ENCODE data around the gene UNC93B1. TPM values are rescaled to one million over a fixed set of nuclear protein-coding genes. Genes with fewer than 3 reads are reported as not detected.

UNC93B1 gene
- total RNA-seq, 1 donor from 2014 or later, result 15.5 TPM

- DNase-seq (ENCODE audit: low read depth in 2 of 2), result no peak
These were observed 37.2 kb upstream of the UNC93B1 start for GRCh38 chr11:68040957-68041591.

- peak; percentile 61 to 90 for DNase-seq (ENCODE audit: low read depth in 2 of 2)
These were observed 36.4 kb upstream of the UNC93B1 start for GRCh38 chr11:68040101-68040956.

GRCh38 chr11:68039526-68040086, 35.7 kb upstream of the UNC93B1 start:
- peak in 1 of 2 donors; percentile 12 for DNase-seq (ENCODE audit: low read depth in 2 of 2)

DNA sequence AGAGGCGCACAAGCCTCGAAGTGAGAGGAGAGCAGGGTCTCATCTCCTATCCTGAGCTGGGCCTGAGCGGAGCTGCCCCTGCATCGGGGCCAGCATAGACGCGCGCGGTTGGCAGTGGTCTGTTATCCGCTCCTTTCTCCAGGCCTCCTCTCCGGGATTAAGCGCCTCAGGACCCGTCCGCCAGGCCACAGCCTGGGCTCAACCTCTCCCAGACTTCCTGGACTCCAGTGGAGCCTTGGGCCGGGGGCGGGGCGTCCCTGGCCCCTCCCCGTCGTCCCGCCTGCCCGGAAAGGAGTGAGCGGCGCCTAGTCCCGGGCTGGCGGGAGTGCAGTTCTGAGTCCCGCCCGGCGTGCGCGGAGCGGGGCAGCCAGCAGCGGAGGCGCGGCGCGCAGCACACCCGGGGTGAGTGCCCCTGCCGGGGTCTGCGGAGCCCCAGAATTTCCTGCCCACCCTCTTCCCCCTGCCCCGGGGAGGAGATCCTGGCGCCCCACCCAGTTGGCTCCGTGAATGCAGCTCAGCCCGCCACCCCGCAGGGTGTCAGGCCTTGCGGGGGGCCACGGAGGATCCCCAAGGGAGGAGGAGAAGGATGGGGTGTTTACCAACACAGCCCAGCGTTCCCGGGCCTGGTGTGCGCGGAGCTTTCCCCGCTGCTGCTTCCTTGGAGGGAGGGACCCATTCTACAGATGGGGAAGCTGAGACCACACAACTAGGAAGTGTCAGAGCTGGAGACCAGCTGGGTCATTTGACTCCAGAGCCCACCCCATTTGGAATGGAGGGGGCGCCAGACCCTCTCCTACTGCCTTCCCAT, 35.0 kb upstream of the UNC93B1 start, which contains the start of gene TCIRG1:
TCIRG1 (plus strand) TSS at position 308 of the 808 bp plus-strand sequence. CDS start 2,247 bp downstream, outside the sequence.
- peak; percentile 43 to 91 for DNase-seq (ENCODE audit: low read depth in 2 of 2)

DNA sequence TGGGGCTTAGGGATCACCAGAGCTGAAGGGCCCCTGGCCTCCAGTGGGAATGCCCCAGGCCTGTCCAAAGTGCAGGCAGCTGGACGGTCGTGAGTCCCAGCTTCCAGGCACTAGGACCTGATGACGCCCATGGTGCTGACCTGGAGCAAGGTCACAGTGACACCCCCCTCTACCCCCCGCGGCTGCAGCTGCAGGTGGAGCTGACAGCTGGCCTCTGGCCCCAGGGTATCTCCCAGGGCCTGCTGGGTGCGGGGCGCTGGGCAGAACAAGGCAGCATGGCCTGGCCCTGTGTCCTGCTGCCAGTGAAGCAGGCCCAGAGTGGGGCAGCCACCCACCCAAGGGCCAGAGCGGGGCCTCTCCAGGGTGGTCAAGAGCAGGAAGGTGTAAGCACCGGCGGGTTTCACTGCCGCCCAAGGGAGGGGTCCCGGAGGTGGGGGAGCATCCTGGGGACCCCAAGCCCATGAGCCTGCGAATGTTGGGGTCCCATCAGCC, 34.4 kb upstream of the UNC93B1 start:
- no peak for DNase-seq (ENCODE audit: low read depth in 2 of 2)

- DNase-seq (ENCODE audit: low read depth in 2 of 2), result peak in 1 of 2 donors; percentile 26
These were observed 33.7 kb upstream of the UNC93B1 start for GRCh38 chr11:68037411-68038225.

DNA sequence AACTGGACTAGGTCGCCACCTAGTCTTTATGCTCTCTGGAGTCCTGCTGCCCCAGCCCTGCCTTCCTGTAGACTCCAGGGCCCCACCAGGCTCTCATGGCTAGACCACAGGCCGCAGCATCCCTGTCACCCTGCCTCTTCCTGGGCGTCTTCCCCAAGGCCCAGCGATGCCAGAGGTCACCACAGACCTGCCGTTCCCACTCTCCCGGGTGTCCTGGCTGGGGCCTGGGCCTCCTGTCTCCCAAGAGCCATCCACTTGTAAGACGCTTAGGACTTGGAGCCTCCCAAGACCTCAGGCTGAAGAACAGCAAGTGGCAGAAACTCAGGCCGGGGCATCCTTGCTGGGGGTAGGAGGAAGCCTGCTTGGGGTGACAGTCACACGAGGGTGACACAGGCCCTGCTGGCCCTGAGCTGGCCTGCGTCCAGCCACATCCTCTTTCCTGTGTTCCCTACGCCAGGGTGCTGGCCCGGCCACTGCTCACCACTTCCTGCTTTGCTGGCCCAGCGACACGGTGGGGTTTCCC, 32.9 kb upstream of the UNC93B1 start:
- peak; percentile 57 to 59 for DNase-seq (ENCODE audit: low read depth in 2 of 2)

DNA sequence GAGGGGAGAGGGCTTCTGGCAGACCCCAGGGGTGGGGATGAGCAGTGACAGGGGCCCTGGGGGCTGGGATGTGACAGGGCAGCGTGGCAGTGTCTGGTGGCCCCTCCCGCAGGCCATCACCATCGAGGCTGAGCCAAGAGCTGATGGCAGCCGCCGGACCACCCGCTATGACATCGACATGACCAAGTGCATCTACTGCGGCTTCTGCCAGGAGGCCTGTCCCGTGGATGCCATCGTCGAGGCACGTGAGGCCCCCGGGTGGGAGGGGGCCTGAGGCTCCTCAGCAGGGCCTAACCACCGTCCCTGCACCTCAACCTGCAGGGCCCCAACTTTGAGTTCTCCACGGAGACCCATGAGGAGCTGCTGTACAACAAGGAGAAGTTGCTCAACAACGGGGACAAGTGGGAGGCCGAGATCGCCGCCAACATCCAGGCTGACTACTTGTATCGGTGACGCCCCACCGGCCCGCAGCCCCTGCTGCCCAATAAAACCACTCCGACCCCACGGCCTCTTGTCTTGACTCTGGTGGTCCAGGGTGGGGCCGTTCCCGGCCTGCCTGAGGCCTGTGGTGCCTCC, 32.3 kb upstream of the UNC93B1 start:
- no peak for DNase-seq (ENCODE audit: low read depth in 2 of 2)

GRCh38 chr11:68035266-68035876, 31.5 kb upstream of the UNC93B1 start:
- DNase-seq (ENCODE audit: low read depth in 2 of 2), result no peak

DNA sequence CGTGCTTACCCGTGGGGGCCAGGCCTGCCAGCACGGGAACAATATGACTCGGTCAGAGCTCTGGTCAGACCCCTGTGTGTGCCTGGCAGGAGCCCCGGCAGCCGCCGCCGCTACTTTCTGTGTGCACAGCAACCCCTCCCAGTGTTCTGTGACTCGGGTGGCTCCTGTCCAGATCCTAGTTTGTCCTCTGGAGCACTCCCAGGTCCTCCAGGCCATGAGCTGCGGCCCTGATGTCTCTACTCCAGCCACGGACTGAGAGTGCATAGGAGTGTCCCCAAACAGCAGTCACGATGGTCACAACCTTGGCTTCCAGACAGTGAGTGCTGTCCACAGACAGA, 29.8 kb upstream of the UNC93B1 start:
- DNase-seq (ENCODE audit: low read depth in 2 of 2), result no peak

DNA sequence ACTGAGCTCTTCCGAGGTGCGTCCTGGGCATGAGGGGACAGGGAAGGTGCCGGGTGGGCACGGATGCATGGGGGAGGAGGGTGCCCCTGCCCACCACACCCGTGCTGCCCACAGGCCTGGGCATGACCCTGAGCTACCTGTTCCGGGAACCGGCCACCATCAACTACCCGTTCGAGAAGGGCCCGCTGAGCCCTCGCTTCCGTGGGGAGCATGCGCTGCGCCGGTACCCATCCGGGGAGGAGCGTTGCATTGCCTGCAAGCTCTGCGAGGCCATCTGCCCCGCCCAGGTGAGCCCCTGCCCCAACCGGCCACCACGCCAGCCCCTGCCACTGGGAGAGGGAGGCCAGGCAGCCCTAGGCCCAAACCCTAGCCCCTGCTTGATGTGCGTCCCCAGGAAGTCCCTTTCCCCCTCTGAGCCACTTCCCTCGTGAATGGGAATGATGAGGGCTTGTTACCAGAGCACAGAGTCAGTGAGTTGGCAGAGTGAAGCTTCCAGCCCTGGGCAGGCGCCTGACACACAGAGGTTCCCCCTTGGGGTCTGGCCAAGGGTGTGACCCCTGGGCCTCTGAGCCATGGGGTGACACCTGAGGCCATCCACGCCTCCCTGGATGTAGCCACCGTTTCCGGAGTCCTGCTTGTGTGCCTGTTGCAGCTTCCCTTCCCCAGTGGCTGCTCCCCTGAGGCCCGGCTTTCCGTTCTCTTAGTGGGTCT, 29.3 kb upstream of the UNC93B1 start:
- DNase-seq (ENCODE audit: low read depth in 2 of 2), result no peak

- DNase-seq (ENCODE audit: low read depth in 2 of 2), result no peak
These were observed 28.1 kb upstream of the UNC93B1 start for GRCh38 chr11:68032003-68032402.

- DNase-seq (ENCODE audit: low read depth in 2 of 2), result peak in 1 of 2 donors; percentile 37
These were observed 27.2 kb upstream of the UNC93B1 start for GRCh38 chr11:68031144-68031464.

DNA sequence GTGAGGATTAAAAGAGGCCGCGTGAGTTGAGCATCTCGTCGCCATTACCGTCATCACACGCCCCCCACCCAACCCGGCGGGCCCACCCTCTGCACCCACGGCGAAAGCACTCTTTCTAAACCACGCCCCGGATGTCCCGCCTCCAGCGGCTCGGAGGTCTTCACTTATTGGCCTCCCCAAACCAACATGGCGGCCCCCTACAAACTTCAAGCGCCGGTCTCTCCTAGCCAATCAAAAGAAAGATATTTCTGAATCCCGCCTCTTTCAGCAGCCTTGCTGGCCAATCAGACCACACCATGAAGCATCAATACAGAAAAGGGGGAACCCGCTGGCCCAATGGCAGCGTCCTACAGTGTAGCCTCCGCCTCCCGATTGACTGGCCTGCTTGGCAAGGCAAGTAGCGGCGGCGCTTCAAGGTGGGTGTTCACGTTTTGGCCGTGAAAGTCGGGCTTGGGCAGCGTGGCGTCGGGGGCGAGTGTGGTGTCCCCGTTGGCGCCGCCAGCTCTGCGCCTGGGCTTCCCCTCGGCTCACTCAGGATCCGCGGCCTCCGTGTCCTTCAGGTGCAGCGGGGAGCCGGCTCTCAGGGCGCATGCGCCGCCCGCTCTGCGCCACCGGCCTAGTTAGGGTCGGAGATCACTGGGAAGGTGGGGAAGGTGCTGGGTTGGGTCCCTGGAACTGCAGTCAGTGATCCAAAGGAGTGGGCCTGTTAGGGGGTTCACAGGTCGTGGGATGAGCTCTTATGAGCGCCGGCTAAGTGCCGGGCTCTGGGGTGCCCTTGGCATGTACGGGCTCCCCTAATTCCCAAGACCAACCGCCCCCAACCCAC, 26.6 kb upstream of the UNC93B1 start, which contains the start of gene NDUFS8:
NDUFS8 (plus strand) TSS at position 364 of the 826 bp plus-strand sequence. CDS start 1,471 bp downstream, outside the sequence.
- DNase-seq (ENCODE audit: low read depth in 2 of 2), result peak; percentile 98 to 99

DNA sequence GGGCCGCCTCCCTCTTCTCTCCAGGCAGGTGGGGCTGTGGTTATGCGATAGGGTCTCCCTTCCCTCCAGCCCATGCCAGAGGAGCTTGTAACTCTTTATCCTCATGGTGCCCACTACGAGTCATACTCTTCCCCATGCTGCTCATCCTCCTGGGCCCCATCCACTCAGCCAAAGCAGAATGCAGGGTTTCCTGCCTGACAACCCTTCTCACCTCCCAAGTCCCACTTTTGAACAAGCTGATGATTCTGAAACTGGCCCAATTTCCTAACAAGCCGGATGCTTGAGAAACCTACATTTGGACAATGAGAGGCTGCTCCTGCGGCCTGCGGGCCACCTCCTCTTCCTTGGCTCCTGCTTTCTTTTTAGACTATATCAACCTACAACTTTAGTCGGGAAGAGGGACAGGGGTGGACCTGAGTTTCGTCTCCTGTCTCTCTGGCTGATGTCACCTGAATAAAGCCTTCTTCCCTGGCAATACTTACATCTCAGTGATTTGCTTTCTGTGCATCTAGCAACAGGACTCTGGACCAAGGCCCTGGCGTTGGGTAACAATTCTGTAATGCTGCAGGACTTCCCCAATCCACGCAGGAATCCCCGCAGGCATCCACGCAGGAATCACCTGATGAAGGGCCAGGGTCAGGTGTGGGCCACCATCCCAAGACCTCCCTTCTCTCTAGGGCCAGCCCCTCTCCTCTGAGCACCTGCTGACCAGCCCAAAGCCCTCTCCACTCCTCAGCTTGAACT, 25.1 kb upstream of the UNC93B1 start:
- DNase-seq (ENCODE audit: low read depth in 2 of 2), result no peak

GRCh38 chr11:68027667-68028066, 23.8 kb upstream of the UNC93B1 start:
- DNase-seq (ENCODE audit: low read depth in 2 of 2), result no peak

DNA sequence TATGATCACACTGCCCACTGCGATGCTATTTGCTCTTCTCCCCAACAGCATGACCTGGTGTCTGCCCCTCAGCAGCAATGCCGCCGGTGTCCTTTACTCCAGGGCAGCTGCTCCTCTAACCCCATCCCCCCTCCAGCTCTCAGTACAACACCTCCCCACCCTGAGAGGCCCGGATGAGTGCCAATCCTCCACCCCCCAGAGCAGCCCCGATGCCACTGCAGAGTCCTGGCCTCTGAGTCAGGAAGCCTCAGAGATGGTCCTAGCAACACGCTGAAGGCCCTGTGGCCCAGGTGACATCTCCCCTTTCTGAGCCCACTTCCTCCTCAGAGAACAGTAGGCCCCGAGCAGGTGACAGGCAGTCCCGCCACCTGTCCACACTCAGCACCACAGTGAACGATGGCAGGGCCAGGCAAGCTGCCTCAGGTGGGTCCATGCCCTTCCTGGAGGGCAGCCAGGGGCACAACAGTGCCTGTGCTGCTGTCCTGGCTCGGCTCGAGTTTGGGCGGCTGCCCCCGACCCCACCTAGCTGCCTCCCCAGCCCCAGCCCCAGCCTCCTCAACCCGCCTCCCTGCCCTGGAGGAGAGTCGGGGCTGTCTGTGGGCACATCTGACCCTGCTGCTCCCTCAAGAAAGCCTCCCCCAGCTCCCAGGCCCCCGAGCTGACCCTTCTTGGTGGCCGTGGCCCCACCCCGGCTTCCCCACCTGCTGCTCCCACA, 22.7 kb upstream of the UNC93B1 start:
- no peak for DNase-seq (ENCODE audit: low read depth in 2 of 2)

Measured in dermis microvascular lymphatic vessel endothelial cell (primary cell).